ENCODE measurements around the gene FTH1. TPM values are rescaled to one million over a fixed set of nuclear protein-coding genes. Genes with fewer than 3 reads are reported as not detected.
"Not testable (repeated sequence)": the region's sequence is repeated elsewhere in the genome, so short reads cannot be mapped to it uniquely, and the experiment has no call there.

FTH1 gene
- total RNA-seq, 1 donor from 2014 or later, result 1,669 TPM

GRCh38 chr11:61956191-61957020, 11.0 kb downstream of the FTH1 start:
- DNase-seq (ENCODE audit: low spot score, unreplicated experiment), result no peak
- Mint-ChIP-seq H3K4me1 (ENCODE audit: low read depth) (no peaks in the 10 kb centered on the region), H3K27ac (no peak overlapping the region), H3K27me3 (peaks cover 24% of the 10 kb centered on the region), H3K36me3 (ENCODE audit: insufficient read depth) (peaks cover 2% of the 10 kb centered on the region), H3K4me3 (ENCODE audit: low read depth) (peak overlapping the region; percentile 24), H3K9me3 (ENCODE audit: low read depth) (no peaks in the 10 kb centered on the region)
- TF ChIP-seq, protein P1, sequence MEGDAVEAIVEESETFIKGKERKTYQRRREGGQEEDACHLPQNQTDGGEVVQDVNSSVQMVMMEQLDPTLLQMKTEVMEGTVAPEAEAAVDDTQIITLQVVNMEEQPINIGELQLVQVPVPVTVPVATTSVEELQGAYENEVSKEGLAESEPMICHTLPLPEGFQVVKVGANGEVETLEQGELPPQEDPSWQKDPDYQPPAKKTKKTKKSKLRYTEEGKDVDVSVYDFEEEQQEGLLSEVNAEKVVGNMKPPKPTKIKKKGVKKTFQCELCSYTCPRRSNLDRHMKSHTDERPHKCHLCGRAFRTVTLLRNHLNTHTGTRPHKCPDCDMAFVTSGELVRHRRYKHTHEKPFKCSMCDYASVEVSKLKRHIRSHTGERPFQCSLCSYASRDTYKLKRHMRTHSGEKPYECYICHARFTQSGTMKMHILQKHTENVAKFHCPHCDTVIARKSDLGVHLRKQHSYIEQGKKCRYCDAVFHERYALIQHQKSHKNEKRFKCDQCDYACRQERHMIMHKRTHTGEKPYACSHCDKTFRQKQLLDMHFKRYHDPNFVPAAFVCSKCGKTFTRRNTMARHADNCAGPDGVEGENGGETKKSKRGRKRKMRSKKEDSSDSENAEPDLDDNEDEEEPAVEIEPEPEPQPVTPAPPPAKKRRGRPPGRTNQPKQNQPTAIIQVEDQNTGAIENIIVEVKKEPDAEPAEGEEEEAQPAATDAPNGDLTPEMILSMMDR (IDR thresholded peaks at IDR 0.05; ENCODE audit: unreplicated experiment), result no peak

DNA sequence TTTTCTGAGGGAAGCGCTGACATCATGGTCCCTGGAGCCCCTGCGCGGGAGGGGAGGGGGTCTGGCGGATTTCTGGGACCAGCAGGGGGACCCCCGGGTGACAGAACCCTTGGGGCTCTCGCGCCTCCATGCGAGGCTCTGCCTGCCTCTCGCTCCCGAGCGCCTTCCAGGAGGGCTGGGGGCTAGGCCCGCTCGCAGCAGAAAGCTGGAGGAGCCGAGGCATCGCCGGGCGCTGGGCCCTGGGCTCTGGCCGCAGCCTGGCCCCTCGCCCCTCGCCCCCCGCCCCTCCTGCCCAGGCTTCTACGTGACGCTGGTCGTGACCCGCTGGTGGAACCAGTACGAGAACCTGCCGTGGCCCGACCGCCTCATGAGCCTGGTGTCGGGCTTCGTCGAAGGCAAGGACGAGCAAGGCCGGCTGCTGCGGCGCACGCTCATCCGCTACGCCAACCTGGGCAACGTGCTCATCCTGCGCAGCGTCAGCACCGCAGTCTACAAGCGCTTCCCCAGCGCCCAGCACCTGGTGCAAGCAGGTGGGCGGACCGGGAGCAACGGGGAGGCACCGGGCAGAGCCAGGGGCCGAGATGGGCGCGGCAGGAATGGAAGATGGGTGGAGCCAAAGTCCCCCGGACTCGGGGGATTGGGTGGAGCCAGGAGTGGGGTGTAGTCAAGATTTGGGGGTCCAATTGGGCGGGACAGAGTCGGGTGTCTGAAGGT, 11.9 kb downstream of the FTH1 start:
- Mint-ChIP-seq H3K27me3 (peaks cover 24% of the 10 kb centered on the region), H3K4me3 (ENCODE audit: low read depth) (peak overlapping the region; percentile 24), H3K9me3 (ENCODE audit: low read depth) (no peaks in the 10 kb centered on the region), H3K36me3 (ENCODE audit: insufficient read depth) (peaks cover 2% of the 10 kb centered on the region), H3K4me1 (ENCODE audit: low read depth) (no peaks in the 10 kb centered on the region), H3K27ac (no peak overlapping the region)
- TF ChIP-seq, protein P1 (IDR thresholded peaks at IDR 0.05; ENCODE audit: unreplicated experiment), result no peak
- no peak for DNase-seq (ENCODE audit: low spot score, unreplicated experiment)

GRCh38 chr11:61954851-61955421, 12.5 kb downstream of the FTH1 start:
- H3K4me1 Mint-ChIP-seq (ENCODE audit: low read depth), result no peaks in the 10 kb centered on the region
- peaks cover 2% of the 10 kb centered on the region for H3K36me3 Mint-ChIP-seq (ENCODE audit: insufficient read depth)
- TF ChIP-seq, protein P1 (IDR thresholded peaks at IDR 0.05; ENCODE audit: unreplicated experiment), result no peak
- H3K9me3 Mint-ChIP-seq (ENCODE audit: low read depth), result no peaks in the 10 kb centered on the region
- no peak overlapping the region for H3K27ac Mint-ChIP-seq
- H3K4me3 Mint-ChIP-seq (ENCODE audit: low read depth), result no peak overlapping the region
- peaks cover 24% of the 10 kb centered on the region for H3K27me3 Mint-ChIP-seq
- no peak for DNase-seq (ENCODE audit: low spot score, unreplicated experiment)

DNA sequence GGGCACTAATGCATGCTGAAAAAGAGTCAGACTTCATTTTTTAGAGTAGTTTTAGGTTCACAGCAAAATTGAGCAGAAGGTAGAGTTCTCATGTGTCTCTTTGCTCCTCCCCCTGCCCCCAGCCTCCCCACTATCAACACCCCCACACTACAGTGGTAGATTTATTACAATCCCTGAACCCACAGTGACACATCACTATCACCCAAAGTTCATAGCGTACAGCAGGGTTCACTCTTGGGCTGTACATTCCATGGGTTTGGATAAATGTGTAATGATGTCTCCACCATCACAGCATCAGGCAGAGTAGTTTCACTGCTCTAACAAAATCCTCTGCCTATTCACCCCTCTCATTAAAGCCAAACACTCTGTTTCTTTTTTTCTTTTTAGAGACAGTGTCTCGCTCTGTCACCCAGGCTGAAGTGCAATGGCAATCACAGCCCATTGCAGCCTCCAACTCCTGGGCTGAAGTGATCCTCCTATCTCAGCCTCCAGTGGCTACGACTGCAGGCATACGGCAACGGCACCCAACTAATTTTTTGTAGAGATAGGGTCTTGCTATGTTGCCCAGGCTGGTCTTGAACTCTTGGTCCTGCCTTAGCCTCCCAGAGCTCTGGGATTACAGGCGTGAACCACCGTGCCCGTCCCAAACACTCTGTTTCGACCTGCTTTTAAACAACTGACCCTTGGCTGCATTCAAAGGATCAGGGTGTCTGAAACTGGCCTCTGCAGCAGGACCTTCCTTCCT, 13.2 kb downstream of the FTH1 start:
- Mint-ChIP-seq H3K4me3 (ENCODE audit: low read depth) (no peak overlapping the region), H3K27me3 (peaks cover 24% of the 10 kb centered on the region), H3K4me1 (ENCODE audit: low read depth) (no peaks in the 10 kb centered on the region), H3K27ac (no peak overlapping the region), H3K9me3 (ENCODE audit: low read depth) (no peaks in the 10 kb centered on the region), H3K36me3 (ENCODE audit: insufficient read depth) (peaks cover 2% of the 10 kb centered on the region)
- TF ChIP-seq, protein P1 (IDR thresholded peaks at IDR 0.05; ENCODE audit: unreplicated experiment), result no peak
- DNase-seq (ENCODE audit: low spot score, unreplicated experiment), result no peak

- not testable (repeated sequence) for H3K9me3 Mint-ChIP-seq (ENCODE audit: low read depth); H3K4me1 Mint-ChIP-seq (ENCODE audit: low read depth); H3K4me3 Mint-ChIP-seq (ENCODE audit: low read depth)
These were observed 13.8 kb downstream of the FTH1 start for GRCh38 chr11:61953632-61954031.

More at GRCh38 chr11:61953632-61954031, 13.8 kb downstream of the FTH1 start:
- not testable (repeated sequence) for H3K36me3 Mint-ChIP-seq (ENCODE audit: insufficient read depth); DNase-seq (ENCODE audit: low spot score, unreplicated experiment); H3K27ac Mint-ChIP-seq
- H3K27me3 Mint-ChIP-seq, result peaks cover 24% of the 10 kb centered on the region
